Measurements from ENCODE around the gene ELF1. TPM values are rescaled to one million over a fixed set of nuclear protein-coding genes. Genes with fewer than 3 reads are reported as not detected.

Gene ELF1
- total and polyA plus RNA-seq, 4 donors: 23.0 to 77.0 (median 47.6) TPM

DNA sequence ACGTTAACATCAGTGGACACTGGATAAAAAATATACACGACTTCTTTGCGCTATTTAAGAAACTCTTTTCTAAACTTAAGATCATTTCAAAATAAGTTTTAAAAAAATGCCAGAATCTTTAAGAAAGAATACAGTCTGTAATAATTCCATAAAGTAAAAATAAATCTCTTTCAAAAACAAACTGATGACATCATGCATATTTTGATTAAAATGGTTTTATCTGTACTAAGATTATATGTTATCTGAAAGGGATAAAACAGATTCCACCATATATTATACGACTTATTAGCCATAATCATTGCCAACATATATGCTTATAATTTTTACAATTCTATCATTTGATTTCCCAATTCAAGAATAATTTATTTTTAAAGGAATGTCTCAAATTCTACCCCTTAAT, 15.3 kb upstream of the ELF1 start:
- Histone ChIP-seq H3K36me3 (ENCODE audit: control insufficient read depth in 1 of 2, insufficient read depth in 2 of 2, low read length in 1 of 2) (no peaks in the 10 kb centered on the region), H3K4me1 (ENCODE audit: control insufficient read depth in 1 of 2, insufficient read depth in 2 of 2, low read length in 2 of 2) (peaks cover 0 to 6% of the 10 kb centered on the region in 2 donors), H3K4me3 (ENCODE audit: low read length in 2 of 2) (no peak overlapping the region), H3K9me3 (ENCODE audit: control insufficient read depth, low read length) (no peaks in the 10 kb centered on the region), H3K27ac (ENCODE audit: low read depth in 1 of 2, low read length in 2 of 2) (no peak overlapping the region), H3K27me3 (ENCODE audit: control insufficient read depth in 1 of 2, insufficient read depth in 2 of 2, low read length in 1 of 2) (no peaks in the 10 kb centered on the region)
- ATAC-seq (ENCODE audit: low FRiP score) (no peak), DNase-seq (no peak)
- intact Hi-C loops (cut with DNase I): no loop called here
- 19 to 34% methylated on average over 4 of the region's 4 CpGs for WGBS, 2 donors

- Histone ChIP-seq H3K4me1 (ENCODE audit: control insufficient read depth in 1 of 2, insufficient read depth in 2 of 2, low read length in 2 of 2) (peaks cover 0 to 10% of the 10 kb centered on the region in 2 donors), H3K4me3 (ENCODE audit: low read length in 2 of 2) (no peak overlapping the region), H3K27me3 (ENCODE audit: control insufficient read depth in 1 of 2, insufficient read depth in 2 of 2, low read length in 1 of 2) (no peaks in the 10 kb centered on the region), H3K27ac (ENCODE audit: low read depth in 1 of 2, low read length in 2 of 2) (no peak overlapping the region), H3K36me3 (ENCODE audit: control insufficient read depth in 1 of 2, insufficient read depth in 2 of 2, low read length in 1 of 2) (no peaks in the 10 kb centered on the region), H3K9me3 (ENCODE audit: control insufficient read depth, low read length) (no peaks in the 10 kb centered on the region)
- ATAC-seq (ENCODE audit: low FRiP score): no peak
- intact Hi-C loops (cut with DNase I): no loop called here
- no peak for DNase-seq
- WGBS, 2 donors: 22 to 27% methylated on average over 2 of the region's 2 CpGs
Observed at GRCh38 chr13:41032691-41033376, 13.7 kb upstream of the ELF1 start.

DNA sequence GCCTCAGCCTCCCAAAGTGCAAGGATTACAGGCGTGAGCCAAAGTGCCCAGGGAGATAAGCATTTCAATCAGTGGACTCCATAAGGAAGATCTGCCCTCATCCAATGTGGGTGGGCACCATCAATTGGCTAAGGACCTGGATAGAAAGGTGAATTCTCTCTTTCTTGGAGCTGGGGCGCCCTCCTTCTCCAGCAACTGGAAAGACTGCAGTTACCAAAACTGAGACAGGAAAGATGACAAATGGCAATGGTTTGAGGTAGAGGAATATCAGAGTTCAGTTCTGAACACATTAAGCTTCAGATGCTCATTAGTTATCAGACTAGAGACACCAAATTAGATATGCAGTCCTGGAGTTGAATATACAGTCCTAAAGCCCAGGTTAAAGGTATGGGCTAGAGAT, 10.5 kb upstream of the ELF1 start:
- ATAC-seq (ENCODE audit: low FRiP score): no peak
- intact Hi-C loops (cut with DNase I): no loop called here

DNA sequence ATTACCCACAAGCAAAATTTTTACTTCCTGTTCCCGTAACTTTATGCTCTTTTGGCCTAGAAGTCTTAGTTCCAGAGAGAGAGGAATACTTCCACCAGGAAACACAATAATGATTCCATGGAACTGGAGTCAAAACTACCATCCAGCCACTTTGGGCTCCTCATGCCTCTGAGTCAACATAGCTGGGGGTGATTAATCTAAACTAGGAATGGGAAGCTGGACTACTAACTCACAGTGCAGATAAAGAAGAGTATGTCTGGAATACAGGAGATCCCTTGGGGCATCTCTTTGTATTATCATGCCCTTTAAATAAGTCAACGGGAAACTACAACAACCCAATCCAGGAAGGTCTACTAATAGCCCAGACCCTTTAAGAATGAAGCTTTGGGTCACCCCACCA, 8.9 kb upstream of the ELF1 start:
- 84 to 87% methylated on average over 2 of the region's 2 CpGs for WGBS, 2 donors
- Histone ChIP-seq H3K4me3 (ENCODE audit: low read length in 2 of 2) (no peak overlapping the region), H3K27ac (ENCODE audit: low read depth in 1 of 2, low read length in 2 of 2) (no peak overlapping the region), H3K9me3 (ENCODE audit: control insufficient read depth, low read length) (no peaks in the 10 kb centered on the region), H3K27me3 (ENCODE audit: control insufficient read depth in 1 of 2, insufficient read depth in 2 of 2, low read length in 1 of 2) (no peaks in the 10 kb centered on the region), H3K4me1 (ENCODE audit: control insufficient read depth in 1 of 2, insufficient read depth in 2 of 2, low read length in 2 of 2) (peaks cover 0 to 12% of the 10 kb centered on the region in 2 donors), H3K36me3 (ENCODE audit: control insufficient read depth in 1 of 2, insufficient read depth in 2 of 2, low read length in 1 of 2) (no peaks in the 10 kb centered on the region)
- ATAC-seq (ENCODE audit: low FRiP score): no peak
- no peak for DNase-seq
- intact Hi-C loops (cut with DNase I): no loop called here

More for the DNA sequence above, 10.5 kb upstream of the ELF1 start:
- WGBS, 2 donors: 96 to 98% methylated on average over 2 of the region's 2 CpGs
- Histone ChIP-seq H3K4me3 (ENCODE audit: low read length in 2 of 2) (no peak overlapping the region), H3K27ac (ENCODE audit: low read depth in 1 of 2, low read length in 2 of 2) (no peak overlapping the region), H3K27me3 (ENCODE audit: control insufficient read depth in 1 of 2, insufficient read depth in 2 of 2, low read length in 1 of 2) (no peaks in the 10 kb centered on the region), H3K36me3 (ENCODE audit: control insufficient read depth in 1 of 2, insufficient read depth in 2 of 2, low read length in 1 of 2) (no peaks in the 10 kb centered on the region), H3K9me3 (ENCODE audit: control insufficient read depth, low read length) (no peaks in the 10 kb centered on the region), H3K4me1 (ENCODE audit: control insufficient read depth in 1 of 2, insufficient read depth in 2 of 2, low read length in 2 of 2) (peaks cover 0 to 12% of the 10 kb centered on the region in 2 donors)
- no peak for DNase-seq

DNA sequence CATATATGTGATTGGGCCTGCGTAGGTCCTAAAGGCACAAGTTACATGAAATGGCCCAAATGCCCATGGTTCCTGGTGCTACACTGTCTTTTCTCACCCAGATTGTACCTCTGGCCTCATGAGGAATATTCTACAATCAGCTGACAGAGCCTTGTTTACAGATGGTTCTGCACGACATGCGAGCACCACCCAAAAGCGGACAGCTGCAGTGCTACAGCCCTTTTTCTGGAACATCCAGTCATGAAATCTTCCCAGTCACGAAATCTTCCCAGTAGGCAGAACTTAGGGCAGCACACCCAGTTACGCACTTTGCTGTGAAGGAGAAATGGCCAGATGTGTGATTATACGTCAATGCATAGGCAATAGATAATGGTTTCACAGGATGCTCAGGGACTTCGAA, 7.7 kb upstream of the ELF1 start:
- intact Hi-C loops (cut with DNase I): no loop called here
- WGBS, 2 donors: 97 to 98% methylated on average over 8 of the region's 8 CpGs
- no peaks in the 10 kb centered on the region for H3K9me3 ChIP-seq (ENCODE audit: control insufficient read depth, low read length)
- H3K4me3 ChIP-seq (ENCODE audit: low read length in 2 of 2): no peak overlapping the region
- ATAC-seq (ENCODE audit: low FRiP score) (no peak), DNase-seq (no peak)
- H3K27ac ChIP-seq (ENCODE audit: low read depth in 1 of 2, low read length in 2 of 2): no peak overlapping the region
- no peaks in the 10 kb centered on the region for H3K27me3 ChIP-seq (ENCODE audit: control insufficient read depth in 1 of 2, insufficient read depth in 2 of 2, low read length in 1 of 2)
- no peaks in the 10 kb centered on the region for H3K36me3 ChIP-seq (ENCODE audit: control insufficient read depth in 1 of 2, insufficient read depth in 2 of 2, low read length in 1 of 2)
- H3K4me1 ChIP-seq (ENCODE audit: control insufficient read depth in 1 of 2, insufficient read depth in 2 of 2, low read length in 2 of 2): peaks cover under 1 to 12% of the 10 kb centered on the region in 2 donors

GRCh38 chr13:41025518-41025917, 6.4 kb upstream of the ELF1 start:
- no peaks in the 10 kb centered on the region for H3K9me3 ChIP-seq (ENCODE audit: control insufficient read depth, low read length)
- ATAC-seq (ENCODE audit: low FRiP score) (no peak), DNase-seq (no peak)
- no peak overlapping the region for H3K27ac ChIP-seq (ENCODE audit: low read depth in 1 of 2, low read length in 2 of 2)
- H3K4me1 ChIP-seq (ENCODE audit: control insufficient read depth in 1 of 2, insufficient read depth in 2 of 2, low read length in 2 of 2): peaks cover 1 to 12% of the 10 kb centered on the region in 2 donors
- no peak overlapping the region for H3K4me3 ChIP-seq (ENCODE audit: low read length in 2 of 2)
- intact Hi-C loops (cut with DNase I): no loop called here
- H3K27me3 ChIP-seq (ENCODE audit: control insufficient read depth in 1 of 2, insufficient read depth in 2 of 2, low read length in 1 of 2): no peaks in the 10 kb centered on the region
- no peaks in the 10 kb centered on the region for H3K36me3 ChIP-seq (ENCODE audit: control insufficient read depth in 1 of 2, insufficient read depth in 2 of 2, low read length in 1 of 2)
- 70 to 75% methylated on average over 4 of the region's 4 CpGs for WGBS, 2 donors

GRCh38 chr13:41019578-41020347, 647 bp upstream of the ELF1 start:
- Histone ChIP-seq H3K27ac (ENCODE audit: low read depth in 1 of 2, low read length in 2 of 2) (no peak overlapping the region), H3K9me3 (ENCODE audit: control insufficient read depth, low read length) (no peaks in the 10 kb centered on the region), H3K36me3 (ENCODE audit: control insufficient read depth in 1 of 2, insufficient read depth in 2 of 2, low read length in 1 of 2) (no peaks in the 10 kb centered on the region), H3K27me3 (ENCODE audit: control insufficient read depth in 1 of 2, insufficient read depth in 2 of 2, low read length in 1 of 2) (no peaks in the 10 kb centered on the region), H3K4me3 (ENCODE audit: low read length in 2 of 2) (no peak overlapping the region), H3K4me1 (ENCODE audit: control insufficient read depth in 1 of 2, insufficient read depth in 2 of 2, low read length in 2 of 2) (peaks cover 1 to 7% of the 10 kb centered on the region in 2 donors)
- intact Hi-C loops (cut with DNase I): no loop called here
- 83% methylated on average over 2 of the region's 2 CpGs for WGBS, 2 donors
- no peak for ATAC-seq (ENCODE audit: low FRiP score)
- no peak for DNase-seq

DNA sequence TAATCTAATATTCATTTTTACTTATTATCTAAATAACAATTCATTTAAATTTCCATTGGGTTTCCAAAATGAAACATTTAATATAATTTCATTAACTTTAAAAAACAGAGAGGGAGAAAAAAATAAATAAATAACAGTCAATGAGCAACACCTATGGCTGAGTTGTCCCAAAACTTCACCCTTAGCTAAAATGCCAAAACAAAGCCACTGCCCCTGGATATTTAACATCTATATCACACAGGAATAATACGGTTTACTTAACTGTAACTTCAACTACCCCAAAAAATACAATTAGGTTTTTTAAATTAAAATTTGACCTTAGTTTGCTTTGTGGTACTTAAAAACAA, 541 bp downstream of the ELF1 start:
- WGBS, 2 donors: 93 to 96% methylated on average over 1 of the region's 1 CpG
- Histone ChIP-seq H3K9me3 (ENCODE audit: control insufficient read depth, low read length) (no peaks in the 10 kb centered on the region), H3K27ac (ENCODE audit: low read depth in 1 of 2, low read length in 2 of 2) (no peak overlapping the region), H3K4me1 (ENCODE audit: control insufficient read depth in 1 of 2, insufficient read depth in 2 of 2, low read length in 2 of 2) (peaks cover 1 to 7% of the 10 kb centered on the region in 2 donors), H3K36me3 (ENCODE audit: control insufficient read depth in 1 of 2, insufficient read depth in 2 of 2, low read length in 1 of 2) (no peaks in the 10 kb centered on the region), H3K27me3 (ENCODE audit: control insufficient read depth in 1 of 2, insufficient read depth in 2 of 2, low read length in 1 of 2) (no peaks in the 10 kb centered on the region), H3K4me3 (ENCODE audit: low read length in 2 of 2) (no peak overlapping the region)
- DNase-seq: no peak
- intact Hi-C loops (cut with DNase I): no loop called here
- no peak for ATAC-seq (ENCODE audit: low FRiP score)
